Measurements from ENCODE around the gene PPP4C. TPM values are rescaled to one million over a fixed set of nuclear protein-coding genes. Genes with fewer than 3 reads are reported as not detected.

The PPP4C gene
- polyA plus RNA-seq, 1 donor from 2014 or later = 173 TPM

DNA sequence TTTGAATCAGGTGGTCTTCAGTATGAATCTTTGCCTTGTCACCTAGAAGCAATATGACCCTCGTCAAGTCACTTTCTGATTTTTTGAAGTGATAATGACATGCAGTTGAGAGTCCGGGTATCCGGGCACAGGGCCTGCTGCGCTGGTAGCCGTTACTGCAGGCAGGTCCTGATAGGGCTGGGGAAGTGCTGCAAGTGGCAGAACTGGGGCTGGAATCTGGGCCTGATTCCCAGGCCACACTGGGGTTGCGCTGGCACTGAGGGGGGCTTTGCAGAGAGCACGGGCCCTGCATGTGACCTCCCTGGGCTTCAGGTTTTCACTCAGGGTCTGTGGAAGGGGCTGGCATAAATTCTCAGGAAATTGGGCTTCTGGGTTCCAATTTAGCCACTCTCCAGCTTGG, 3.0 kb downstream of the PPP4C start:
- no peaks in the 10 kb centered on the region for H3K36me3 ChIP-seq (ENCODE audit: insufficient read depth, low read length)
- no peak overlapping the region for H3K4me3 ChIP-seq (ENCODE audit: low read length)
- no peak overlapping the region for H2AFZ ChIP-seq (ENCODE audit: low read depth, low read length)
- H4K20me1 ChIP-seq (ENCODE audit: insufficient read depth) = no peaks in the 10 kb centered on the region
- no peaks in the 10 kb centered on the region for H3K9me2 ChIP-seq (ENCODE audit: insufficient read depth, low read length)
- H3K27ac ChIP-seq (ENCODE audit: low read length) = no peak overlapping the region
- H3K27me3 ChIP-seq (ENCODE audit: insufficient read depth, low read depth, low read length) = no peaks in the 10 kb centered on the region
- no peaks in the 10 kb centered on the region for H3K9me3 ChIP-seq (ENCODE audit: low read length)
- TF ChIP-seq, protein P1, sequence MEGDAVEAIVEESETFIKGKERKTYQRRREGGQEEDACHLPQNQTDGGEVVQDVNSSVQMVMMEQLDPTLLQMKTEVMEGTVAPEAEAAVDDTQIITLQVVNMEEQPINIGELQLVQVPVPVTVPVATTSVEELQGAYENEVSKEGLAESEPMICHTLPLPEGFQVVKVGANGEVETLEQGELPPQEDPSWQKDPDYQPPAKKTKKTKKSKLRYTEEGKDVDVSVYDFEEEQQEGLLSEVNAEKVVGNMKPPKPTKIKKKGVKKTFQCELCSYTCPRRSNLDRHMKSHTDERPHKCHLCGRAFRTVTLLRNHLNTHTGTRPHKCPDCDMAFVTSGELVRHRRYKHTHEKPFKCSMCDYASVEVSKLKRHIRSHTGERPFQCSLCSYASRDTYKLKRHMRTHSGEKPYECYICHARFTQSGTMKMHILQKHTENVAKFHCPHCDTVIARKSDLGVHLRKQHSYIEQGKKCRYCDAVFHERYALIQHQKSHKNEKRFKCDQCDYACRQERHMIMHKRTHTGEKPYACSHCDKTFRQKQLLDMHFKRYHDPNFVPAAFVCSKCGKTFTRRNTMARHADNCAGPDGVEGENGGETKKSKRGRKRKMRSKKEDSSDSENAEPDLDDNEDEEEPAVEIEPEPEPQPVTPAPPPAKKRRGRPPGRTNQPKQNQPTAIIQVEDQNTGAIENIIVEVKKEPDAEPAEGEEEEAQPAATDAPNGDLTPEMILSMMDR (IDR thresholded peaks at IDR 0.05; ENCODE audit: poor library complexity, severe bottlenecking) = no peak
- TF ChIP-seq SMC3 (conservative IDR thresholded peaks at IDR 0.05; ENCODE audit: poor library complexity) (no peak), EZH2 (IDR thresholded peaks at IDR 0.05; ENCODE audit: borderline replicate concordance, insufficient read depth, low read length, poor library complexity, severe bottlenecking) (no peak), TAF1 (IDR thresholded peaks at IDR 0.05; ENCODE audit: low read depth) (no peak), POLR2AphosphoS5 (IDR thresholded peaks at IDR 0.05) (no peak), REST (IDR thresholded peaks at IDR 0.05; ENCODE audit: borderline replicate concordance) (no peak), MXI1 (conservative IDR thresholded peaks at IDR 0.05; ENCODE audit: poor library complexity, severe bottlenecking) (no peak), RAD21 (conservative IDR thresholded peaks at IDR 0.05) (no peak), EP300 (conservative IDR thresholded peaks at IDR 0.05; ENCODE audit: poor library complexity, severe bottlenecking) (no peak)
- no peak overlapping the region for H3K9ac ChIP-seq (ENCODE audit: low read length)
- no peak overlapping the region for H3K4me2 ChIP-seq (ENCODE audit: low read length)
- H3K79me2 ChIP-seq (replicated peaks; ENCODE audit: insufficient read depth, low read length) = peaks cover 32% of the 10 kb centered on the region
- H3F3A ChIP-seq (ENCODE audit: insufficient read depth, low read length, poor library complexity, severe bottlenecking) = no peaks in the 10 kb centered on the region

- TF ChIP-seq MXI1 (conservative IDR thresholded peaks at IDR 0.05; ENCODE audit: poor library complexity, severe bottlenecking) = no peak
- no peak for TF ChIP-seq POLR2AphosphoS5 (IDR thresholded peaks at IDR 0.05)
- TF ChIP-seq SMC3 (conservative IDR thresholded peaks at IDR 0.05; ENCODE audit: poor library complexity) = no peak
- TF ChIP-seq RAD21 (conservative IDR thresholded peaks at IDR 0.05) = no peak
- no peak for TF ChIP-seq TAF1 (IDR thresholded peaks at IDR 0.05; ENCODE audit: low read depth)
- TF ChIP-seq, protein P1 (IDR thresholded peaks at IDR 0.05; ENCODE audit: poor library complexity, severe bottlenecking) = no peak
- no peak overlapping the region for H3K9ac ChIP-seq (ENCODE audit: low read length)
- peaks cover 32% of the 10 kb centered on the region for H3K79me2 ChIP-seq (replicated peaks; ENCODE audit: insufficient read depth, low read length)
- H2AFZ ChIP-seq (ENCODE audit: low read depth, low read length) = no peak overlapping the region
- no peaks in the 10 kb centered on the region for H3K36me3 ChIP-seq (ENCODE audit: insufficient read depth, low read length)
- no peaks in the 10 kb centered on the region for H3K9me3 ChIP-seq (ENCODE audit: low read length)
- no peak overlapping the region for H3K27ac ChIP-seq (ENCODE audit: low read length)
- H3K4me2 ChIP-seq (ENCODE audit: low read length) = no peak overlapping the region
- H3K27me3 ChIP-seq (ENCODE audit: insufficient read depth, low read depth, low read length) = no peaks in the 10 kb centered on the region
- no peaks in the 10 kb centered on the region for H3K9me2 ChIP-seq (ENCODE audit: insufficient read depth, low read length)
- H3K4me3 ChIP-seq (ENCODE audit: low read length) = no peak overlapping the region
- H4K20me1 ChIP-seq (ENCODE audit: insufficient read depth) = no peaks in the 10 kb centered on the region
- no peaks in the 10 kb centered on the region for H3F3A ChIP-seq (ENCODE audit: insufficient read depth, low read length, poor library complexity, severe bottlenecking)
These were observed 3.7 kb downstream of the PPP4C start for GRCh38 chr16:30079480-30079879.

All from neural cell (in vitro differentiated cells).